Caco-2 (cell line): ENCODE data around the gene EVA1C. TPM values are rescaled to one million over a fixed set of nuclear protein-coding genes. Genes with fewer than 3 reads are reported as not detected.
"Not testable (repeated sequence)": the region's sequence is repeated elsewhere in the genome, so short reads cannot be mapped to it uniquely, and the experiment has no call there.

Experiments
- BruUV-seq: library from RNA; stranded (reverse); fragments of 400-500 nt; replicated peaks from 2 replicates; lab custom pipeline; 2021; lab: Mats Ljungman, UMichigan
- CTCF ChIA-PET: fragments of 300-600 bp; sonication (Branson Sonifier 250); formaldehyde crosslinking; loops from one replicate; lab custom pipeline; 2022; ENCODE audit warnings: antibody characterized with exemption; lab: Charles Lee
- POLR2A ChIA-PET: fragments of 300-600 bp; sonication (Branson Sonifier 250); formaldehyde crosslinking; loops from one replicate; lab custom pipeline; 2022; ENCODE audit warnings: antibody characterized with exemption; lab: Charles Lee
- DNase-seq, 2 experiments: peaks; one replicate each; pipeline versions ENCODE4 v3.0.0 to v3.0.0-alpha.2; 2020 to 2022
- H3K27me3 ChIP-seq: replicated peaks from 2 replicates; pipeline ENCODE4 v1.6.0; 2011; ENCODE audit warnings: low read length; ENCODE audit not compliant: control insufficient read depth, insufficient read depth
- H3K36me3 ChIP-seq: 2 replicates; pipeline ENCODE4 v1.5.1; 2011; ENCODE audit warnings: low read length; ENCODE audit not compliant: control insufficient read depth, insufficient read depth
- H3K4me1 ChIP-seq: fragments of 250-450 bp; sonication (Bioruptor Pico); 2 replicates; pipeline ENCODE4 v1.5.1; 2020; ENCODE audit warnings: mild to moderate bottlenecking
- H3K4me3 ChIP-seq: 2 replicates; pipeline ENCODE4 v1.5.1; 2011; ENCODE audit warnings: low read depth, mild to moderate bottlenecking, control low read depth, low read length
- H3K9me3 ChIP-seq: fragments of 250-450 bp; sonication (Bioruptor Pico); 2 replicates; pipeline ENCODE4 v1.5.1; 2020; ENCODE audit warnings: mild to moderate bottlenecking, moderate library complexity
- H3K27ac Mint-ChIP-seq: one replicate; pipeline ENCODE4 v1.8.0; 2022; ENCODE audit warnings: mixed read lengths; ENCODE audit not compliant: unreplicated experiment
- H3K27me3 Mint-ChIP-seq: one replicate; pipeline ENCODE4 v1.8.0; 2022; ENCODE audit warnings: mixed read lengths; ENCODE audit not compliant: insufficient read depth, unreplicated experiment
- H3K36me3 Mint-ChIP-seq: one replicate; pipeline ENCODE4 v1.8.0; 2022; ENCODE audit warnings: mild to moderate bottlenecking, mixed read lengths; ENCODE audit not compliant: insufficient read depth, unreplicated experiment
- H3K4me1 Mint-ChIP-seq: one replicate; pipeline ENCODE4 v1.8.0; 2022; ENCODE audit warnings: low read depth, mixed read lengths; ENCODE audit not compliant: unreplicated experiment
- H3K4me3 Mint-ChIP-seq: one replicate; pipeline ENCODE4 v1.8.0; 2022; ENCODE audit warnings: mild to moderate bottlenecking, moderate library complexity, mixed read lengths; ENCODE audit not compliant: unreplicated experiment
- H3K9me3 Mint-ChIP-seq: one replicate; pipeline ENCODE4 v1.8.0; 2022; ENCODE audit warnings: mixed read lengths; ENCODE audit not compliant: unreplicated experiment
- CTCF ChIP-seq, 2 experiments: fragments of 200-600 bp in 1 of 2; IDR thresholded peaks; 1 replicate in 1 of 2; 2 replicates in 1 of 2; pipeline versions ENCODE4 v1.5.1 to v1.8.0; 2011 to 2022; ENCODE audit warnings: antibody characterized with exemption in 1 of 2, control low read depth in 1 of 2, inconsistent platforms in 1 of 2, low read depth in 1 of 2, low read length in 1 of 2, mild to moderate bottlenecking in 1 of 2, moderate library complexity in 1 of 2; ENCODE audit not compliant: insufficient read depth in 1 of 2, severe bottlenecking in 1 of 2, unreplicated experiment in 1 of 2
- intact Hi-C: fragments of 100-400 bp; cut with micrococcal nuclease; formaldehyde crosslinking; loops from one replicate; pipeline ENCODE4 v1.10.0; 2022; ENCODE audit not compliant: unreplicated experiment
- total RNA-seq: library from RNA; stranded (reverse); gene quantifications from 2 replicates; pipeline ENCODE4 v1.2.3, GENCODE V29; 2022

Gene EVA1C
- total RNA-seq, 1 experiment from 2014 or later = not detected

DNA sequence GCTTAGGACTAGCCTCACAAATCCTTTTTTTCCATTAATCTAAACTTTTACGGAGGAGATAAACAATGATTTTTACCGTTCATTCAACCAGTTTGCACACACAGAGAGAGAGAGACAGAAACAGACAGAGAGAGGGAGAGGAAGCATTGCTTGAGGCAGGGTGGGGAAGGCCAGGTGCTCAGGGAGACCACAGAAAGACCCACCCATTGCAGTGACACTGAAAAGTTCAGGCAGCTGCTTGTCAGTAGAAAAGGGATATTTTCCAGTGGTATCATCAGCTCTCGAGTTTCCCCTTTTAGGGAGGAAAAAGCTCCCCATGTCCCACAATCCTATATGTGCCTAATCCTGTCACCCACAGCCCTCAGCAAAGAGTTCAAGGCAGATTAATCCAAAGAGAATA is 145.6 kb downstream of the EVA1C start:
- Histone ChIP-seq H3K27me3 (no peaks in the 10 kb centered on the region), H3K4me1 (no peaks in the 10 kb centered on the region), H3K36me3 (no peaks in the 10 kb centered on the region), H3K4me3 (no peak overlapping the region), H3K9me3 (no peaks in the 10 kb centered on the region)
- H3K4me3 Mint-ChIP-seq = no peak overlapping the region
- no peak for TF ChIP-seq CTCF (IDR thresholded peaks at IDR 0.05; ENCODE audit: insufficient read depth in 1 of 2, low read depth in 1 of 2, low read length in 1 of 2, severe bottlenecking in 1 of 2, unreplicated experiment in 1 of 2)
- ChIA-PET CTCF (no interaction called here), POLR2A (no interaction called here)
- H3K4me1 Mint-ChIP-seq = no peaks in the 10 kb centered on the region
- no peak overlapping the region for H3K27ac Mint-ChIP-seq
- H3K36me3 Mint-ChIP-seq = no peaks in the 10 kb centered on the region
- DNase-seq = no peak
- H3K9me3 Mint-ChIP-seq = no peaks in the 10 kb centered on the region
- no peaks in the 10 kb centered on the region for H3K27me3 Mint-ChIP-seq
- no TSS peak for BruUV-seq
- intact Hi-C loops = no loop called here

DNA sequence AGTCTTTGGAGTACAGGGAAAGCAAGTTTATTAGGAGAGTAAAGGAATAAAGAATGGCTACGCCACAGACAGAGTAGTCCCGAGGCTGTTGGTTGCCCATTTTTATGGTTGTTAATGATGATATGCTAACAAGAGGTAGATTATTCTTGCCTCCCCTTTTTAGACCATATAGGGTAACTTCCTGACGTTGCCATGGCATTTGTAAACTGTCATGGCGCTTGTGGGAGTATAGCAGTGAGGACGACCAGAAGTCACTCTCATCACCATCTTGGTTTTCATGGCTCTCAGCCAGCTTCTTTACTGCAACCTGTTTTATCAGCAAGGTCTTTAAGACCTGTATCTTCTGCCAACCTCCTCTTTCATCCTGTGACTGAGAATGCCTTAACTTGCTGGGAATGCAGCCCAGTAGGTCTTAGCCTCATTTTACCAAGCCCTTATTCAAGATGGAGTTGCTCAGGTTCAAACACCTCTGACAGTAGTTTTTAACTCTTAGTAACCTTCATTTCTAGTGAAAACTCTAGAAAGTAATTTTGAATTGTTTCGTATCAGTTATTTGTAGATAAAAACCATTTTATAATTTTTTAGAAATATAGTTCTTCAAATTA is 146.6 kb downstream of the EVA1C start:
- Histone ChIP-seq H3K27me3 (no peaks in the 10 kb centered on the region), H3K4me1 (no peaks in the 10 kb centered on the region), H3K36me3 (no peaks in the 10 kb centered on the region), H3K9me3 (no peaks in the 10 kb centered on the region), H3K4me3 (no peak overlapping the region)
- BruUV-seq = no TSS peak
- POLR2A ChIA-PET = no interaction called here
- CTCF ChIA-PET = interaction anchor here (0.6 kb wide), 1 partner anchor 10 kb away, joined by 4 read pairs; no protein-coding TSS in a partner anchor
- no peak for DNase-seq
- H3K4me1 Mint-ChIP-seq = no peaks in the 10 kb centered on the region
- TF ChIP-seq CTCF (IDR thresholded peaks at IDR 0.05; ENCODE audit: insufficient read depth in 1 of 2, low read depth in 1 of 2, low read length in 1 of 2, severe bottlenecking in 1 of 2, unreplicated experiment in 1 of 2) = no peak
- intact Hi-C loops = no loop called here
- no peak overlapping the region for H3K4me3 Mint-ChIP-seq
- H3K9me3 Mint-ChIP-seq = no peaks in the 10 kb centered on the region
- H3K27me3 Mint-ChIP-seq = no peaks in the 10 kb centered on the region
- no peaks in the 10 kb centered on the region for H3K36me3 Mint-ChIP-seq
- H3K27ac Mint-ChIP-seq = no peak overlapping the region

GRCh38 chr21:32560896-32561295 is 148.4 kb downstream of the EVA1C start:
- Mint-ChIP-seq H3K9me3 (no peaks in the 10 kb centered on the region), H3K36me3 (no peaks in the 10 kb centered on the region), H3K4me3 (no peak overlapping the region), H3K4me1 (no peaks in the 10 kb centered on the region), H3K27me3 (no peaks in the 10 kb centered on the region), H3K27ac (no peak overlapping the region)
- BruUV-seq = no TSS peak
- Histone ChIP-seq H3K27me3 (no peaks in the 10 kb centered on the region), H3K4me3 (no peak overlapping the region), H3K9me3 (no peaks in the 10 kb centered on the region), H3K4me1 (no peaks in the 10 kb centered on the region), H3K36me3 (no peaks in the 10 kb centered on the region)
- TF ChIP-seq CTCF (IDR thresholded peaks at IDR 0.05; ENCODE audit: insufficient read depth in 1 of 2, low read depth in 1 of 2, low read length in 1 of 2, severe bottlenecking in 1 of 2, unreplicated experiment in 1 of 2) = no peak
- DNase-seq = no peak
- ChIA-PET POLR2A (no interaction called here), CTCF (no interaction called here)
- intact Hi-C loops = loop anchor here (10.0 kb wide), 1 partner anchor 156 kb away; no protein-coding TSS in a partner anchor

DNA sequence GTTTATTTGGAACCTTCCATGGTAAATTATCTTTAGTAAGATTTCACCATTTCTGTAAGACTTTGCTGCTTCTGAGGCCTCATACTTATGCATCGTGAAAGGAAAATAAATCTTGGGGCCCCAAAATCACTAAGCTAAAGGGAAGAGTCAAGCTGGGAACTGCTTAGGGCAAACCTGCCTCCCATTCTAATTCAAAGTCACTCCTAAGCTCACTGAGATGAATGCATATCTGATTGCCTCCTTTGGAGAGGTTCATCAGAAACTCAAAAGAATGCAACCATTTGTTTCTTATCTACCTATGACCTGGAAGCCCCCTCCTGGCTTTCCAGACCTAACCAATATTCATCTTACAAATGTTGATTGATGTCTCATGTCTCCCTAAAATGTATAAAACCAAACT is 149.0 kb downstream of the EVA1C start:
- DNase-seq, H3K36me3 ChIP-seq, H3K9me3 Mint-ChIP-seq, H3K4me1 ChIP-seq, H3K27me3 Mint-ChIP-seq, H3K36me3 Mint-ChIP-seq, CTCF ChIA-PET, H3K9me3 ChIP-seq, BruUV-seq, POLR2A ChIA-PET, H3K27me3 ChIP-seq, H3K27ac Mint-ChIP-seq, H3K4me1 Mint-ChIP-seq, H3K4me3 Mint-ChIP-seq, H3K4me3 ChIP-seq: not testable (repeated sequence)
- intact Hi-C loops = loop anchor here (10.0 kb wide), 1 partner anchor 157 kb away; no protein-coding TSS in a partner anchor
